ENCODE data around the gene FICD.
A peak's percentile ranks its signal among the peaks of the same experiment; 100 is the strongest.

The FICD gene

GRCh38 chr12:108567406-108568337 lies 52.6 kb downstream of the FICD start:
- no peak for DNase-seq (ENCODE audit: low spot score)

- peak; percentile 46 for DNase-seq (ENCODE audit: low spot score)
These were observed 53.5 kb downstream of the FICD start for GRCh38 chr12:108568338-108569154.
